Dedifferentiated amniotic fluid mesenchymal stem cell (primary cell): Measurements from ENCODE around the gene ERP44.
A peak's percentile ranks its signal among the peaks of the same experiment; 100 is the strongest.

Experiments used
- DNase-seq: peaks from one replicate; pipeline ENCODE4 v3.0.0-alpha.2; 2016; ENCODE audit errors: extremely low spot score

Gene ERP44

GRCh38 chr9:99947395-99947794 lies 151.4 kb downstream of the ERP44 start:
- no peak for DNase-seq

- DNase-seq, result no peak
These were observed 161.7 kb downstream of the ERP44 start for GRCh38 chr9:99936947-99937587.

GRCh38 chr9:99931155-99931840 lies 167.5 kb downstream of the ERP44 start:
- DNase-seq, result peak; percentile 33

- DNase-seq, result no peak
These were observed 169.1 kb downstream of the ERP44 start for GRCh38 chr9:99929652-99930051.
